HL-60 (cell line): ENCODE measurements around the gene UNC5C.

Source experiments
- CTCF ChIP-seq: IDR thresholded peaks from one replicate; pipeline ENCODE4 v1.5.1; 2011; ENCODE audit warnings: low read length, control low read depth, inconsistent platforms; ENCODE audit not compliant: insufficient read depth
- POLR2AphosphoS5 ChIP-seq: IDR thresholded peaks from 2 replicates; pipeline ENCODE4 v1.6.1; 2012; ENCODE audit warnings: low read depth

DNA sequence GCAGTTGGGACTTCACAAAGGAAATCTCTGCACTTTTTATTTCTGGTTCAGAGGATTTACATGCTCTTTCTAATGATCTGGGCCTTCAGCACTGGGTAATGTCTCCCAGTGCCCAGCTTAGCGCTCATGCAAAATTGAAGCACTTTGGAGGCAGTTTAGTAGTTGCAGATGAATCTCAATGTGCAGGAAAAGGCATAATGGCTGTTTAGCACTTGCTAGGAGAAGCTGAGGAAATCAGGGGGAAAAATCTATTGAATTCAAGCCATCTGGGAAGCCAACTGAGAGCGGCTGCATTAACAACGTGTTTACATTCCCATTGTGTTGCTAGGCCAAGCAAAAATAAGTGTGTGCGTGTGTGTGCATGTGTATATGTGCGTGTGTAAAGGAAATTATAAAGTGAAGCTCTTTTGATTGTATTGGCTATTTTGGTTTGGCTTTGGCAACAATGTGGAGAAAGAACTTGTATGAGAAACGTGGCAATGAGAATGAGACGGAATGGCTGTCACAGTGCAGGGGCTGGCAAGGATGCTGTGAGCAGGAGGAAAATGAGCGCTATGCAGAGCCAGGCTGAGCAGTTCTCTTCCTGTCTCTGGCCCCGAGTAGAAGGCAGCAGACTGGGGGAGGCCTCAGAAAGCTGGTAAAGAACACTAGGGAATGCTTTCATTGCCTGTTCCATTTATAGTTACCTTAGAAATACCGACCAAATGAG, 231.5 kb downstream of the UNC5C start:
- TF ChIP-seq CTCF (no peak), POLR2AphosphoS5 (no peak)
